ENCODE data around the gene MTG1.

MTG1 gene

GRCh38 chr10:133379152-133379800 lies 14.7 kb upstream of the MTG1 start, which contains the start of gene PAOX:
TSS of gene PAOX (plus strand) at chr10:133379262. CDS start at chr10:133379317, 55 bp downstream.
- H3K9me2 ChIP-seq (replicated peaks; ENCODE audit: low read depth, low read length) = no peaks in the 10 kb centered on the region
- H3K27me3 ChIP-seq (ENCODE audit: insufficient read depth, low read length, poor library complexity, severe bottlenecking) = no peaks in the 10 kb centered on the region
- H2AFZ ChIP-seq (ENCODE audit: low read length) = peak within 1 kb of the TSS; percentile 98
- no peak for TF ChIP-seq EZH2phosphoT487 (IDR thresholded peaks at IDR 0.05; ENCODE audit: borderline replicate concordance)
- TF ChIP-seq, protein P1, sequence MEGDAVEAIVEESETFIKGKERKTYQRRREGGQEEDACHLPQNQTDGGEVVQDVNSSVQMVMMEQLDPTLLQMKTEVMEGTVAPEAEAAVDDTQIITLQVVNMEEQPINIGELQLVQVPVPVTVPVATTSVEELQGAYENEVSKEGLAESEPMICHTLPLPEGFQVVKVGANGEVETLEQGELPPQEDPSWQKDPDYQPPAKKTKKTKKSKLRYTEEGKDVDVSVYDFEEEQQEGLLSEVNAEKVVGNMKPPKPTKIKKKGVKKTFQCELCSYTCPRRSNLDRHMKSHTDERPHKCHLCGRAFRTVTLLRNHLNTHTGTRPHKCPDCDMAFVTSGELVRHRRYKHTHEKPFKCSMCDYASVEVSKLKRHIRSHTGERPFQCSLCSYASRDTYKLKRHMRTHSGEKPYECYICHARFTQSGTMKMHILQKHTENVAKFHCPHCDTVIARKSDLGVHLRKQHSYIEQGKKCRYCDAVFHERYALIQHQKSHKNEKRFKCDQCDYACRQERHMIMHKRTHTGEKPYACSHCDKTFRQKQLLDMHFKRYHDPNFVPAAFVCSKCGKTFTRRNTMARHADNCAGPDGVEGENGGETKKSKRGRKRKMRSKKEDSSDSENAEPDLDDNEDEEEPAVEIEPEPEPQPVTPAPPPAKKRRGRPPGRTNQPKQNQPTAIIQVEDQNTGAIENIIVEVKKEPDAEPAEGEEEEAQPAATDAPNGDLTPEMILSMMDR (conservative IDR thresholded peaks at IDR 0.05; ENCODE audit: low read length) = no peak
- no peaks in the 10 kb centered on the region for H3K79me2 ChIP-seq (ENCODE audit: insufficient read depth, low read length)
- H3K4me2 ChIP-seq (ENCODE audit: low read depth, low read length, poor library complexity, severe bottlenecking) = peak within 1 kb of the TSS; percentile 97
- H3K9ac ChIP-seq (ENCODE audit: low read depth, low read length, poor library complexity, severe bottlenecking) = peak within 1 kb of the TSS; percentile 74
- H3K4me1 ChIP-seq (ENCODE audit: insufficient read depth, low read length, poor library complexity, severe bottlenecking) = peaks cover 14% of the 10 kb centered on the region
- no peaks in the 10 kb centered on the region; the same call in 1 of the 2 replicates for H3F3A ChIP-seq (ENCODE audit: low read depth)
- no peaks in the 10 kb centered on the region for H3K36me3 ChIP-seq (ENCODE audit: insufficient read depth, low read length)
- no peaks in the 10 kb centered on the region for H4K20me1 ChIP-seq (ENCODE audit: insufficient read depth, low read length, poor library complexity, severe bottlenecking)
- no peaks in the 10 kb centered on the region for H3K9me3 ChIP-seq (ENCODE audit: insufficient read depth, low read depth, low read length)
- peak within 1 kb of the TSS; percentile 80 for H3K4me3 ChIP-seq (ENCODE audit: low read length, poor library complexity, severe bottlenecking)

DNA sequence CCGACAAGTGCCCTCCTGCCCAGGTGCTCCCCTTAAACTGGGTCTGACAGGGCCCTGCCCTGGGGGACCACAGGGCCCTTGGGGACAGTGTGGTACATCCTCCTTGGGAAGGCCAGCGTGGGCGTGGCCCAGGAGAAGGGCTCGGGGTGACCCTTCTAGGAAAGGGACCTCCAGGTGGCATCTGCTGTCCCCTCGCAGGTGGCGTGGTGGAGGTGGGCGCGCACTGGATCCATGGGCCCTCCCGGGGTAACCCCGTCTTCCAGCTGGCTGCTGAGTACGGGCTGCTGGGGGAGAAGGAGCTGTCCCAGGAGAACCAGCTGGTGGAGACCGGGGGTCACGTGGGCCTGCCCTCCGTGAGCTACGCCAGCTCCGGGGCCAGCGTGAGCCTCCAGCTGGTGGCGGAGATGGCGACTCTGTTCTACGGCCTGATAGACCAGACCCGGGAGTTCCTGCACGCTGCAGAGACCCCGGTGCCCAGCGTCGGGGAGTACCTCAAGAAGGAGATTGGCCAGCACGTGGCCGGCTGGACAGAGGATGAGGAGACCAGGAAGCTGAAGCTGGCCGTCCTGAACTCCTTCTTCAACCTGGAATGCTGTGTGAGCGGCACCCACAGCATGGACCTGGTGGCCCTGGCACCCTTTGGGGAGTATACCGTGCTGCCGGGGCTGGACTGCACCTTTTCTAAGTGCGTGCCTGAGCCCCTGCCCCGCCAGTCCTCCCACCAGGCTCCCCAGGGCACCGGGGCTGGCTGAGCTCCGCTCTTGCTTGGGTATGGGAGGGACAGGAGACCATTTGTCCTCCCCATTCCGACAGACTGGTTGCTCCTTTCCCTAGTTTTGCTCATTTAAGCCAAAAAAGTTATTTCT lies 13.9 kb upstream of the MTG1 start:
- H3K4me2 ChIP-seq (ENCODE audit: low read depth, low read length, poor library complexity, severe bottlenecking) = peak overlapping the region; percentile 56
- H3K9me3 ChIP-seq (ENCODE audit: insufficient read depth, low read depth, low read length) = no peaks in the 10 kb centered on the region
- H3K36me3 ChIP-seq (ENCODE audit: insufficient read depth, low read length) = no peaks in the 10 kb centered on the region
- H4K20me1 ChIP-seq (ENCODE audit: insufficient read depth, low read length, poor library complexity, severe bottlenecking) = no peaks in the 10 kb centered on the region
- no peaks in the 10 kb centered on the region for H3K27me3 ChIP-seq (ENCODE audit: insufficient read depth, low read length, poor library complexity, severe bottlenecking)
- no peaks in the 10 kb centered on the region for H3K9me2 ChIP-seq (replicated peaks; ENCODE audit: low read depth, low read length)
- peaks cover 10% of the 10 kb centered on the region for H3K4me1 ChIP-seq (ENCODE audit: insufficient read depth, low read length, poor library complexity, severe bottlenecking)
- no peak overlapping the region for H3K9ac ChIP-seq (ENCODE audit: low read depth, low read length, poor library complexity, severe bottlenecking)
- no peaks in the 10 kb centered on the region for H3F3A ChIP-seq (ENCODE audit: low read depth)
- TF ChIP-seq, protein P1 (conservative IDR thresholded peaks at IDR 0.05; ENCODE audit: low read length) = no peak
- TF ChIP-seq EZH2phosphoT487 (IDR thresholded peaks at IDR 0.05; ENCODE audit: borderline replicate concordance) = no peak
- H3K79me2 ChIP-seq (ENCODE audit: insufficient read depth, low read length) = no peaks in the 10 kb centered on the region
- no peak overlapping the region for H2AFZ ChIP-seq (ENCODE audit: low read length)
- peak overlapping the region; percentile 58 for H3K4me3 ChIP-seq (ENCODE audit: low read length, poor library complexity, severe bottlenecking)

DNA sequence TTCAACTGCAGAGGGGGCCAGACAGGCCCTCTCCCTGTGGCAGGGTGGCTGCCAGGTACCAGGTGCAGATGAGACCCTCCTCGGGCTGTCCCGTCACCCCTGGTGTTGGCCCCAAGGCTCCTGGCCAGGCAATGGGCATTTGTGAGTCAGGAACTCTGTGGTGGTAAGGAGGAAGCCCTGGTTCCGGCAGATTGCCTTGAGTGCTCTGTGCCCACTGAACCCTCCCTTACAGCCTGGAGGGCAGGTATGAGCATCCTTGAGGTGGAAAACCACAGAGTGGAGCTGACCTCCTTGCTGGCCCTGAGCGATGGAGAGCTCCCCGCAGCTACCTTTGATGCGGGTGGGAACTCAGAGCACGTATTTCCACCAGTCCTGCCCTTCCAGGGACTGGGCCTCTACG lies 12.9 kb upstream of the MTG1 start:
- no peaks in the 10 kb centered on the region for H3K27me3 ChIP-seq (ENCODE audit: insufficient read depth, low read length, poor library complexity, severe bottlenecking)
- H3K9ac ChIP-seq (ENCODE audit: low read depth, low read length, poor library complexity, severe bottlenecking) = no peak overlapping the region
- no peaks in the 10 kb centered on the region for H3K9me3 ChIP-seq (ENCODE audit: insufficient read depth, low read depth, low read length)
- no peak overlapping the region for H2AFZ ChIP-seq (ENCODE audit: low read length)
- no peak overlapping the region for H3K4me3 ChIP-seq (ENCODE audit: low read length, poor library complexity, severe bottlenecking)
- no peaks in the 10 kb centered on the region for H3F3A ChIP-seq (ENCODE audit: low read depth)
- peaks cover 10% of the 10 kb centered on the region for H3K4me1 ChIP-seq (ENCODE audit: insufficient read depth, low read length, poor library complexity, severe bottlenecking)
- H4K20me1 ChIP-seq (ENCODE audit: insufficient read depth, low read length, poor library complexity, severe bottlenecking) = no peaks in the 10 kb centered on the region
- H3K36me3 ChIP-seq (ENCODE audit: insufficient read depth, low read length) = no peaks in the 10 kb centered on the region
- no peaks in the 10 kb centered on the region for H3K9me2 ChIP-seq (replicated peaks; ENCODE audit: low read depth, low read length)
- H3K79me2 ChIP-seq (ENCODE audit: insufficient read depth, low read length) = no peaks in the 10 kb centered on the region
- no peak overlapping the region for H3K4me2 ChIP-seq (ENCODE audit: low read depth, low read length, poor library complexity, severe bottlenecking)
- TF ChIP-seq, protein P1 (conservative IDR thresholded peaks at IDR 0.05; ENCODE audit: low read length) = no peak
- TF ChIP-seq EZH2phosphoT487 (IDR thresholded peaks at IDR 0.05; ENCODE audit: borderline replicate concordance) = no peak

All from Loucy (cell line).